Pancreas (tissue), 10 donors: ENCODE data around the gene SYNJ1. TPM values are rescaled to one million over a fixed set of nuclear protein-coding genes. Genes with fewer than 3 reads are reported as not detected.

Experiments
- ATAC-seq, 4 donors: fragments of 200-7000 bp; cut with Tn5 transposase; one replicate each; pipeline versions ENCODE4 v1.8.0 to v1.9.1; 2020; ENCODE audit warnings: mild to moderate bottlenecking in 4 of 4, moderate library complexity in 4 of 4
- DNase-seq, 6 donors: peaks; one replicate each; pipeline ENCODE4 v3.0.0-alpha.2; 2020
- FAIRE-seq: peaks from 2 replicates; lab custom pipeline; 2012; peaks lifted over from hg19 to GRCh38; lab: Jason Lieb, UNC
- H3K27ac ChIP-seq, 4 donors: fragments of 200-600 bp; sonication (generic); 1 replicate in 3 of 4; 2 replicates in 1 of 4; pipeline versions ENCODE4 v1.5.0 to v1.8.0; 2020
- H3K27me3 ChIP-seq, 4 donors: fragments of 200-600 bp; one replicate each; pipeline ENCODE4 v1.8.0; 2021
- H3K36me3 ChIP-seq, 3 donors: fragments of 200-600 bp; sonication (generic) in 1 of 3; one replicate each; pipeline versions ENCODE4 v1.5.0 to v1.8.0; 2020 to 2021
- H3K4me1 ChIP-seq, 3 donors: fragments of 200-600 bp; one replicate each; pipeline ENCODE4 v1.8.0; 2021
- H3K4me3 ChIP-seq, 4 donors: fragments of 200-600 bp; sonication (generic) in 2 of 4; one replicate each; pipeline versions ENCODE4 v1.5.0 to v1.8.0; 2020 to 2021
- H3K9me3 ChIP-seq, 4 donors: fragments of 200-600 bp; one replicate each; pipeline ENCODE4 v1.8.0; 2021
- CTCF ChIP-seq, 4 donors: fragments of 200-600 bp; sonication (generic) in 3 of 4; IDR thresholded peaks; one replicate each; pipeline versions ENCODE4 v1.5.0 to v1.8.0; 2021; ENCODE audit warnings: antibody characterized with exemption in 4 of 4
- WGBS, 2 donors: extraction: QIAGEN DNeasy Blood & Tissue Kit; methylation state at CpG; one replicate each; pipeline ENCODE4 v1.1.7; 2013; 5-methylcytosine and 5-hydroxymethylcytosine counted together
- intact Hi-C, 3 donors: fragments of 100-400 bp; cut with DNase I; formaldehyde crosslinking; loops; one replicate each; pipeline versions ENCODE4 v1.11.1 to v1.14.2; 2022
- polyA plus RNA-seq, 2 donors: library from polyadenylated mRNA; stranded (reverse); fragments of 200-250 nt; gene quantifications; one replicate each; pipeline ENCODE4 v1.2.3, GENCODE V29; 2013
- total RNA-seq, 6 donors: library from RNA; stranded (reverse); fragmentation: NEBNext Ultra II Directional in 4 of 6; extraction: Animal tissue kit (Norgen Biotek cat#: 25700) in 4 of 6; gene quantifications; one replicate each; pipeline versions ENCODE4 v1.2.1 to v1.2.4, GENCODE V29; 2021 to 2023
- donor health status: healthy with polysubstance abuse.
- donor health status: DM: no; HTN: no; CAD: no; lungs with moderate emphysema.
- donor health status: DM: no; HTN: no; CAD: no.
- donor health status: control.
- donor health status: control.
- donor health status: Bipolar disorder and iron deficiency.
- donor health status: DM: yes; HTN: yes; CAD: no.
- donor health status: DM: no; HTN: no; CAD: no.
- donor health status: DM: no; HTN: no; CAD: no.
- donor health status: DM: yes; HTN: yes; CAD: no.

The SYNJ1 gene
- total and polyA plus RNA-seq, 8 donors, result 3.5 to 9.9 (median 4.9) TPM

- intact Hi-C loops, result no loop called here
Measured at GRCh38 chr21:32693581-32693980, 34.2 kb downstream of the SYNJ1 start.

GRCh38 chr21:32690085-32690484 is 37.7 kb downstream of the SYNJ1 start:
- intact Hi-C loops, result no loop called here
- Histone ChIP-seq H3K27me3 (no peaks in the 10 kb centered on the region), H3K4me3 (no peak overlapping the region), H3K4me1 (no peaks in the 10 kb centered on the region), H3K27ac (no peak overlapping the region), H3K9me3 (no peaks in the 10 kb centered on the region), H3K36me3 (peaks cover 0 to 5% (median 0%) of the 10 kb centered on the region in 3 donors)
- TF ChIP-seq CTCF (IDR thresholded peaks at IDR 0.05), result no peak
- FAIRE-seq, result no peak
- no peak for DNase-seq
- WGBS, 2 donors, result 31 to 76% methylated on average over 3 of the region's 3 CpGs
- ATAC-seq, result no peak

More at GRCh38 chr21:32693581-32693980, 34.2 kb downstream of the SYNJ1 start:
- Histone ChIP-seq H3K9me3 (no peaks in the 10 kb centered on the region), H3K36me3 (no peaks in the 10 kb centered on the region), H3K4me3 (no peak overlapping the region), H3K4me1 (no peaks in the 10 kb centered on the region), H3K27me3 (no peaks in the 10 kb centered on the region), H3K27ac (no peak overlapping the region)
- TF ChIP-seq CTCF (IDR thresholded peaks at IDR 0.05), result no peak
- FAIRE-seq (no peak), DNase-seq (no peak), ATAC-seq (no peak)

GRCh38 chr21:32687643-32688345 is 40.0 kb downstream of the SYNJ1 start:
- intact Hi-C loops, result no loop called here

GRCh38 chr21:32682696-32683474 is 44.9 kb downstream of the SYNJ1 start:
- peak overlapping the region in 2 of 4 donors; percentile 22 to 23 for H3K4me3 ChIP-seq
- ATAC-seq (peak; percentile 52 to 82 (median 64)), FAIRE-seq (peak; percentile 60), DNase-seq (no peak)
- peak overlapping the region in 2 of 4 donors; percentile 30 to 32 for H3K27ac ChIP-seq
- H3K27me3 ChIP-seq, result no peaks in the 10 kb centered on the region
- no peaks in the 10 kb centered on the region for H3K9me3 ChIP-seq
- intact Hi-C loops, result no loop called here
- 3 to 8% methylated on average over 3 of the region's 3 CpGs for WGBS, 2 donors
- no peak for TF ChIP-seq CTCF (IDR thresholded peaks at IDR 0.05)
- peaks cover 0 to 5% (median 0%) of the 10 kb centered on the region in 3 donors for H3K36me3 ChIP-seq
- peaks cover 0 to 8% (median 6%) of the 10 kb centered on the region in 3 donors for H3K4me1 ChIP-seq

More at GRCh38 chr21:32687643-32688345, 40.0 kb downstream of the SYNJ1 start:
- ATAC-seq, result no peak
- no peak for FAIRE-seq
- Histone ChIP-seq H3K4me1 (peaks cover 0 to 8% (median 0%) of the 10 kb centered on the region in 3 donors), H3K9me3 (no peaks in the 10 kb centered on the region), H3K27me3 (no peaks in the 10 kb centered on the region), H3K36me3 (peaks cover 0 to 5% (median 0%) of the 10 kb centered on the region in 3 donors), H3K27ac (no peak overlapping the region), H3K4me3 (no peak overlapping the region)
- no peak for DNase-seq
- no peak for TF ChIP-seq CTCF (IDR thresholded peaks at IDR 0.05)
- WGBS, 2 donors, result 84 to 89% methylated on average over 4 of the region's 4 CpGs
